IMR-90 (cell line): Measurements from ENCODE around the gene RPS19. TPM values are rescaled to one million over a fixed set of nuclear protein-coding genes. Genes with fewer than 3 reads are reported as not detected.

Experiments used
- ATAC-seq: fragments of 200-7000 bp; cut with Tn5 transposase; 2 replicates; pipeline ENCODE4 v1.9.1; 2020; ENCODE audit warnings: low read depth, mild to moderate bottlenecking, moderate library complexity
- BruUV-seq: library from RNA; stranded (reverse); fragments of 400-500 nt; replicated peaks from 2 replicates; lab custom pipeline; 2021; lab: Mats Ljungman, UMichigan
- CTCF ChIA-PET: fragments of 300-600 bp; formaldehyde crosslinking; extraction: SDS; loops from one replicate; lab custom pipeline; 2021; ENCODE audit warnings: antibody characterized with exemption; lab: Yijun Ruan, JAX
- POLR2A ChIA-PET: fragments of 300-600 bp; sonication (Branson Sonifier 250); formaldehyde crosslinking; loops from one replicate; lab custom pipeline; 2022; ENCODE audit warnings: antibody characterized with exemption; ENCODE audit not compliant: unreplicated experiment; lab: Charles Lee
- DNase-seq: peaks from one replicate; pipeline ENCODE4 v3.0.0; 2013
- H2AFZ ChIP-seq: replicated peaks from 2 replicates; pipeline ENCODE3; 2013; ENCODE audit warnings: low read length, mild to moderate bottlenecking; ENCODE audit not compliant: poor library complexity
- H2AK5ac ChIP-seq: 2 replicates; pipeline ENCODE4 v1.6.1; 2013; ENCODE audit warnings: low read depth, low read length, inconsistent platforms
- H2AK9ac ChIP-seq: replicated peaks from 2 replicates; pipeline ENCODE3; 2013; ENCODE audit warnings: mild to moderate bottlenecking, low read depth, low read length, moderate library complexity; ENCODE audit not compliant: poor library complexity
- H2BK120ac ChIP-seq: 2 replicates; pipeline ENCODE4 v1.6.1; 2013; ENCODE audit warnings: low read depth, low read length, inconsistent platforms
- H2BK15ac ChIP-seq: 3 replicates; pipeline ENCODE4 v1.6.1; 2013; ENCODE audit warnings: low read depth, low read length, inconsistent platforms
- H2BK20ac ChIP-seq: 2 replicates; pipeline ENCODE4 v1.6.1; 2013; ENCODE audit warnings: low read depth, mild to moderate bottlenecking, inconsistent platforms, low read length, moderate library complexity
- H2BK5ac ChIP-seq: 2 replicates; pipeline ENCODE4 v1.6.1; 2013; ENCODE audit warnings: mild to moderate bottlenecking, low read depth, low read length, inconsistent platforms; ENCODE audit not compliant: poor library complexity, severe bottlenecking
- H3K14ac ChIP-seq: replicated peaks from 2 replicates; pipeline ENCODE4 v1.6.1; 2013; ENCODE audit warnings: low read depth, low read length, inconsistent platforms
- H3K18ac ChIP-seq: 2 replicates; pipeline ENCODE4 v1.6.1; 2013; ENCODE audit warnings: low read depth, low read length, control low read depth
- H3K23ac ChIP-seq: 2 replicates; pipeline ENCODE4 v1.6.1; 2013; ENCODE audit warnings: low read depth, low read length, inconsistent platforms
- H3K27ac ChIP-seq: 2 replicates; pipeline ENCODE4 v1.5.1; 2013; ENCODE audit warnings: mild to moderate bottlenecking, control low read depth, low read length; ENCODE audit not compliant: insufficient read depth
- H3K27me3 ChIP-seq: 2 replicates; pipeline ENCODE4 v1.6.1; 2013; ENCODE audit warnings: low read length; ENCODE audit not compliant: control insufficient read depth, insufficient read depth
- H3K36me3 ChIP-seq: 2 replicates; pipeline ENCODE4 v1.6.1; 2013; ENCODE audit warnings: low read length, mixed read lengths; ENCODE audit not compliant: control insufficient read depth, insufficient read depth
- H3K4ac ChIP-seq: 2 replicates; pipeline ENCODE4 v1.6.1; 2013; ENCODE audit warnings: low read depth, low read length, inconsistent platforms
- H3K4me1 ChIP-seq: 2 replicates; pipeline ENCODE4 v1.6.1; 2013; ENCODE audit warnings: low read length, mixed read lengths; ENCODE audit not compliant: control insufficient read depth, insufficient read depth
- H3K4me2 ChIP-seq: 2 replicates; pipeline ENCODE4 v1.6.1; 2013; ENCODE audit warnings: low read depth, mild to moderate bottlenecking, control low read depth, low read length, moderate library complexity
- H3K4me3 ChIP-seq: 2 replicates; pipeline ENCODE4 v1.5.1; 2013; ENCODE audit warnings: low read depth, mild to moderate bottlenecking, control low read depth, low read length, moderate library complexity; ENCODE audit not compliant: insufficient read depth
- H3K56ac ChIP-seq: 2 replicates; pipeline ENCODE4 v1.6.1; 2013; ENCODE audit warnings: low read length, inconsistent platforms; ENCODE audit not compliant: insufficient read depth; ENCODE audit errors: extremely low read depth
- H3K79me1 ChIP-seq, 2 experiments: 2 replicates each; pipeline ENCODE4 v1.6.1; 2013; ENCODE audit warnings: low read length in 2 of 2, inconsistent platforms in 1 of 2, low read depth in 1 of 2
- H3K9ac ChIP-seq: 2 replicates; pipeline ENCODE4 v1.6.1; 2013; ENCODE audit warnings: low read depth, low read length, control low read depth
- H3K9me1 ChIP-seq: 2 replicates; pipeline ENCODE4 v1.6.1; 2013; ENCODE audit warnings: low read length, inconsistent platforms; ENCODE audit not compliant: insufficient read depth
- H3K9me3 ChIP-seq: 2 replicates; pipeline ENCODE4 v1.6.1; 2013; ENCODE audit warnings: low read length; ENCODE audit not compliant: control insufficient read depth, insufficient read depth
- H4K20me1 ChIP-seq: 2 replicates; pipeline ENCODE4 v1.6.1; 2013; ENCODE audit warnings: low read length, inconsistent platforms; ENCODE audit not compliant: insufficient read depth
- H4K5ac ChIP-seq: 2 replicates; pipeline ENCODE4 v1.6.1; 2013; ENCODE audit warnings: mild to moderate bottlenecking, low read depth, low read length, control low read depth
- H4K8ac ChIP-seq, 2 experiments: 2 replicates each; pipeline ENCODE4 v1.6.1; 2013; ENCODE audit warnings: low read depth in 2 of 2, low read length in 2 of 2, control low read depth in 1 of 2, inconsistent platforms in 1 of 2
- H4K91ac ChIP-seq: 2 replicates; pipeline ENCODE4 v1.6.1; 2013; ENCODE audit warnings: low read depth, low read length, inconsistent platforms; ENCODE audit not compliant: insufficient read depth
- BHLHE40 ChIP-seq: fragments of 150-350 bp; IDR thresholded peaks from 2 replicates; pipeline ENCODE4 v1.6.1; 2016; ENCODE audit warnings: mild to moderate bottlenecking, low read depth, low read length
- CHD1 ChIP-seq: IDR thresholded peaks from 2 replicates; pipeline ENCODE4 v1.6.1; 2012; ENCODE audit warnings: low read depth, low read length, improper control_type of control experiment
- FOS ChIP-seq: fragments of 150-350 bp; IDR thresholded peaks from 2 replicates; pipeline ENCODE4 v1.6.1; 2016; ENCODE audit warnings: low read depth, low read length
- MAFK ChIP-seq: IDR thresholded peaks from 2 replicates; pipeline ENCODE4 v1.6.1; 2012; ENCODE audit warnings: low read depth, low read length, improper control_type of control experiment
- MAZ ChIP-seq: IDR thresholded peaks from 2 replicates; pipeline ENCODE4 v1.6.1; 2012; ENCODE audit warnings: low read depth, mild to moderate bottlenecking, low read length, improper control_type of control experiment, moderate library complexity, borderline replicate concordance
- MXI1 ChIP-seq: IDR thresholded peaks from 2 replicates; pipeline ENCODE4 v1.6.1; 2012; ENCODE audit warnings: low read depth, mild to moderate bottlenecking, low read length, moderate library complexity, borderline replicate concordance
- NFE2L2 ChIP-seq: fragments of 150-350 bp; IDR thresholded peaks from 2 replicates; pipeline ENCODE4 v1.6.1; 2016; ENCODE audit warnings: low read depth, mild to moderate bottlenecking, low read length
- RAD21 ChIP-seq: IDR thresholded peaks from 2 replicates; pipeline ENCODE4 v1.6.1; 2012; ENCODE audit warnings: low read length, improper control_type of control experiment
- RCOR1 ChIP-seq: IDR thresholded peaks from 2 replicates; pipeline ENCODE4 v1.6.1; 2012; ENCODE audit warnings: mild to moderate bottlenecking, low read length, improper control_type of control experiment; ENCODE audit not compliant: insufficient replicate concordance
- RFX5 ChIP-seq: IDR thresholded peaks from 2 replicates; pipeline ENCODE4 v1.8.0; 2012; ENCODE audit warnings: low read depth, mild to moderate bottlenecking, low read length, moderate library complexity
- SMC3 ChIP-seq: fragments of 150-350 bp; IDR thresholded peaks from 2 replicates; pipeline ENCODE4 v1.6.1; 2016; ENCODE audit warnings: low read depth, mild to moderate bottlenecking, antibody characterized with exemption, low read length, moderate library complexity
- WGBS, 2 experiments: methylation state at CpG; one replicate each; pipeline versions ENCODE4 v1.1.5 to v1.1.7; 2013; ENCODE audit warnings: missing lambda C conversion rate in 2 of 2; ENCODE audit not compliant: insufficient read length in 1 of 2; ENCODE audit errors: extremely low coverage in 2 of 2; 5-methylcytosine and 5-hydroxymethylcytosine counted together
- dilution Hi-C: fragments of 300-500 bp; cut with HindIII; formaldehyde crosslinking; loops from one replicate; pipeline ENCODE4 v1.14.3; 2018; ENCODE audit warnings: low sequenced_read_pairs; ENCODE audit not compliant: unreplicated experiment
- in situ Hi-C: fragments of 300-500 bp; cut with MboI; formaldehyde crosslinking; loops from 3 replicates; pipeline ENCODE4 v1.14.3; 2019; ENCODE audit warnings: low sequenced_read_pairs, inconsistent platforms, mixed read lengths
- intact Hi-C: fragments of 100-400 bp; cut with micrococcal nuclease; formaldehyde crosslinking; loops from 2 replicates; pipeline ENCODE4 v1.10.0; 2022
- polyA plus RNA-seq, 3 experiments: library from polyadenylated mRNA; depleted of rRNA; stranded (reverse); fragments of >200 nt; gene quantifications; 2 replicates each; pipeline ENCODE4 v1.2.3, GENCODE V29; 2012; ENCODE audit warnings: low replicate concordance in 1 of 3
- total RNA-seq: library from RNA; depleted of rRNA; stranded (reverse); fragments of >200 nt; gene quantifications from 2 replicates; pipeline ENCODE4 v1.2.3, GENCODE V29; 2012
- TF ChIP-seq, protein P1 (sequence below): fragments of 150-350 bp; IDR thresholded peaks from 2 replicates; pipeline ENCODE4 v1.6.1; 2016; ENCODE audit warnings: low read depth, mild to moderate bottlenecking, low read length, moderate library complexity, borderline replicate concordance
- TF ChIP-seq, protein P2 (sequence below): conservative IDR thresholded peaks from 2 replicates; pipeline ENCODE4 v1.5.1; 2012; ENCODE audit warnings: mild to moderate bottlenecking, low read depth, low read length, improper control_type of control experiment

RPS19 gene
- total and polyA plus RNA-seq, 2 of the 4 experiments (the other 2 are of a cell fraction): 230 to 3,988 TPM

DNA sequence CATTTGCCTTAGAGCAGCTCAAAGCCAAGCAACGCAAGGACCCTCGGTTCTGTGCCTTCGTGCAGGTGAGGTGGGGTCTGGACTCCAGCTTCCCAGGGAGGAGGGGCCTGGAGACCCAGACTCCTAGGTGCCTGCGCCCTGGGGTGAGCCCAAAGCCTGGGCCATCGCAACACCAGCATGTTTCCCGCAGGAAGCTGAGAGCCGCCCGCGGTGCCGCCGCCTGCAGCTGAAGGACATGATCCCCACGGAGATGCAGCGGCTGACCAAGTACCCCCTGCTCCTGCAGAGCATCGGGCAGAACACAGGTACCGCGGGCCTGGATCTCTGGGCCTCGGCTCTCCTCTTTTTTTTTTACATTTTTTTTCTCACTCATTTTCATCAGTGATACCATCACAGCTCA is 42.5 kb downstream of the RPS19 start:
- in situ Hi-C loops: no loop called here
- H3K9ac ChIP-seq: no peak overlapping the region
- BruUV-seq: no TSS peak
- H3K4me3 ChIP-seq: no peak overlapping the region
- no peak overlapping the region for H4K5ac ChIP-seq
- no peak overlapping the region for H2BK5ac ChIP-seq
- no peak overlapping the region for H3K23ac ChIP-seq
- TF ChIP-seq MXI1: no peak
- TF ChIP-seq SMC3: no peak
- TF ChIP-seq NFE2L2: no peak
- no peak for TF ChIP-seq RCOR1
- TF ChIP-seq BHLHE40: no peak
- TF ChIP-seq CHD1: no peak
- TF ChIP-seq, protein P1, sequence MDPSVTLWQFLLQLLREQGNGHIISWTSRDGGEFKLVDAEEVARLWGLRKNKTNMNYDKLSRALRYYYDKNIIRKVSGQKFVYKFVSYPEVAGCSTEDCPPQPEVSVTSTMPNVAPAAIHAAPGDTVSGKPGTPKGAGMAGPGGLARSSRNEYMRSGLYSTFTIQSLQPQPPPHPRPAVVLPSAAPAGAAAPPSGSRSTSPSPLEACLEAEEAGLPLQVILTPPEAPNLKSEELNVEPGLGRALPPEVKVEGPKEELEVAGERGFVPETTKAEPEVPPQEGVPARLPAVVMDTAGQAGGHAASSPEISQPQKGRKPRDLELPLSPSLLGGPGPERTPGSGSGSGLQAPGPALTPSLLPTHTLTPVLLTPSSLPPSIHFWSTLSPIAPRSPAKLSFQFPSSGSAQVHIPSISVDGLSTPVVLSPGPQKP: no peak
- TF ChIP-seq, protein P2, sequence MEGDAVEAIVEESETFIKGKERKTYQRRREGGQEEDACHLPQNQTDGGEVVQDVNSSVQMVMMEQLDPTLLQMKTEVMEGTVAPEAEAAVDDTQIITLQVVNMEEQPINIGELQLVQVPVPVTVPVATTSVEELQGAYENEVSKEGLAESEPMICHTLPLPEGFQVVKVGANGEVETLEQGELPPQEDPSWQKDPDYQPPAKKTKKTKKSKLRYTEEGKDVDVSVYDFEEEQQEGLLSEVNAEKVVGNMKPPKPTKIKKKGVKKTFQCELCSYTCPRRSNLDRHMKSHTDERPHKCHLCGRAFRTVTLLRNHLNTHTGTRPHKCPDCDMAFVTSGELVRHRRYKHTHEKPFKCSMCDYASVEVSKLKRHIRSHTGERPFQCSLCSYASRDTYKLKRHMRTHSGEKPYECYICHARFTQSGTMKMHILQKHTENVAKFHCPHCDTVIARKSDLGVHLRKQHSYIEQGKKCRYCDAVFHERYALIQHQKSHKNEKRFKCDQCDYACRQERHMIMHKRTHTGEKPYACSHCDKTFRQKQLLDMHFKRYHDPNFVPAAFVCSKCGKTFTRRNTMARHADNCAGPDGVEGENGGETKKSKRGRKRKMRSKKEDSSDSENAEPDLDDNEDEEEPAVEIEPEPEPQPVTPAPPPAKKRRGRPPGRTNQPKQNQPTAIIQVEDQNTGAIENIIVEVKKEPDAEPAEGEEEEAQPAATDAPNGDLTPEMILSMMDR: no peak
- TF ChIP-seq RAD21: no peak
- TF ChIP-seq MAFK: no peak
- TF ChIP-seq FOS: no peak
- TF ChIP-seq MAZ: no peak
- no peak for TF ChIP-seq RFX5
- peaks cover 74% of the 10 kb centered on the region for H3K36me3 ChIP-seq
- DNase-seq (no peak), ATAC-seq (no peak)
- peaks cover 0 to 3% of the 10 kb centered on the region in 2 experiments; a peak in 1 of 4 replicates for H3K79me1 ChIP-seq
- no peak overlapping the region for H2AFZ ChIP-seq
- H4K91ac ChIP-seq: no peak overlapping the region
- H3K27me3 ChIP-seq: no peaks in the 10 kb centered on the region
- CTCF ChIA-PET: interaction anchor here (0.6 kb wide), 1 partner anchor 14 kb away, joined by 4 read pairs; no protein-coding TSS in a partner anchor
- H4K20me1 ChIP-seq: peaks cover 4% of the 10 kb centered on the region; the same call in 1 of the 2 replicates
- no peak overlapping the region for H3K4ac ChIP-seq
- no peak overlapping the region for H3K27ac ChIP-seq
- no peak overlapping the region for H3K56ac ChIP-seq
- H2AK9ac ChIP-seq: no peak overlapping the region
- H2AK5ac ChIP-seq: no peak overlapping the region
- dilution Hi-C loops: no loop called here
- no peak overlapping the region for H3K14ac ChIP-seq
- 96% methylated on average over 8 of the region's 17 CpGs; no CpG with 5 or more reads in 1 of the 2 experiments for WGBS, 2 experiments
- no peak overlapping the region for H3K4me2 ChIP-seq
- H2BK20ac ChIP-seq: no peak overlapping the region
- intact Hi-C loops: no loop called here
- no peaks in the 10 kb centered on the region for H3K9me3 ChIP-seq
- no peaks in the 10 kb centered on the region for H3K9me1 ChIP-seq
- no peak overlapping the region for H2BK120ac ChIP-seq
- H4K8ac ChIP-seq: no peak overlapping the region
- no peaks in the 10 kb centered on the region for H3K4me1 ChIP-seq
- no peak overlapping the region for H3K18ac ChIP-seq
- H2BK15ac ChIP-seq: no peak overlapping the region
- POLR2A ChIA-PET: no interaction called here
